DND-41 (cell line): ENCODE measurements around the gene RGS5.

Experiments
- CTCF ChIP-seq: IDR thresholded peaks from 2 replicates; pipeline ENCODE4 v1.5.1; 2012; ENCODE audit warnings: borderline replicate concordance, low read length, moderate library complexity, mild to moderate bottlenecking; ENCODE audit not compliant: poor library complexity, severe bottlenecking; ENCODE audit errors: extremely low read depth
- EZH2 ChIP-seq: IDR thresholded peaks from 3 replicates; pipeline ENCODE4 v1.6.1; 2012; ENCODE audit warnings: borderline replicate concordance, low read depth, mild to moderate bottlenecking, moderate library complexity, low read length, inconsistent platforms; ENCODE audit not compliant: severe bottlenecking

DNA sequence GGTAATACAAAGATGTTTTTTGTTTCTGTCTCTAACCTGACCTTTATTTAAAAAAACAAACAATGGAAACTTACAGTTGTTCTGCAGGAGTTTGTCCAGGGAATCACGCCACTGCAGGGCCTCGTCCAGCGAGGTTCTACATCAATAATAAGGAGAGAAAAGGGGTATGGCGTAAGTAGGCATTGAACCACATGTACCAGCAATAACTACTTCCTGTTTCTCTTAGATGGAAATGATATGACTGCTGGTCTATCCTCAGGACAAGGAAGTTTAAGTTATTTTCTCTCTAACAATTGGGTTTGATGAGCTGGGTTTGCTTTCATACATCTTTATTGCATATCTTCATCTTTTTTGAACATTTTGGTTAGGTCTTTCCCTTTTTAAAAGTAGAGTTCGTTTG, 40.9 kb downstream of the RGS5 start:
- TF ChIP-seq CTCF (no peak), EZH2 (no peak)
